Endothelial cell of umbilical vein (primary cell): ENCODE results near the gene NUDT8. TPM values are rescaled to one million over a fixed set of nuclear protein-coding genes. Genes with fewer than 3 reads are reported as not detected.
"Not testable (repeated sequence)": the region's sequence is repeated elsewhere in the genome, so short reads cannot be mapped to it uniquely, and the experiment has no call there.

Experiments
- BruUV-seq: library from RNA; stranded (reverse); fragments of 400-500 nt; replicated peaks from 2 replicates; lab custom pipeline; 2021; lab: Mats Ljungman, UMichigan
- CTCF ChIA-PET: fragments of 300-600, 350-600 bp; sonication (Branson Sonifier 250); formaldehyde crosslinking; loops from one replicate; lab custom pipeline; 2021; ENCODE audit warnings: antibody characterized with exemption, inconsistent platforms; lab: Charles Lee
- POLR2A ChIA-PET: fragments of 300-600, 350-600 bp; sonication (Branson Sonifier 250); formaldehyde crosslinking; loops from one replicate; lab custom pipeline; 2021; ENCODE audit warnings: antibody characterized with exemption, inconsistent platforms; lab: Charles Lee
- DNase-seq: peaks from one replicate; pipeline ENCODE4 v3.0.0-alpha.2; 2011; ENCODE audit warnings: low read depth, low spot score
- FAIRE-seq: peaks from 2 replicates; lab custom pipeline; 2011; peaks lifted over from hg19 to GRCh38; lab: Jason Lieb, UNC
- H2AFZ ChIP-seq: 2 replicates; pipeline ENCODE4 v1.6.0; 2012; ENCODE audit warnings: low read depth, low read length, control low read depth, inconsistent platforms
- H3K27ac ChIP-seq: 2 replicates; pipeline ENCODE4 v1.5.1; 2011; ENCODE audit warnings: low read depth, mild to moderate bottlenecking, control low read depth, low read length, moderate library complexity; ENCODE audit not compliant: insufficient read depth
- H3K27me3 ChIP-seq, 2 experiments: 2 replicates each; pipeline versions ENCODE4 v1.6.0 to v1.6.1; 2011; ENCODE audit warnings: low read length in 2 of 2, mixed read lengths in 1 of 2; ENCODE audit not compliant: control insufficient read depth in 2 of 2, insufficient read depth in 2 of 2
- H3K36me3 ChIP-seq, 2 experiments: 2 replicates in 1 of 2; 3 replicates in 1 of 2; pipeline ENCODE4 v1.5.1; 2011; ENCODE audit warnings: low read length in 2 of 2, mild to moderate bottlenecking in 1 of 2, moderate library complexity in 1 of 2; ENCODE audit not compliant: control insufficient read depth in 2 of 2, insufficient read depth in 2 of 2; ENCODE audit errors: extremely low read depth in 1 of 2
- H3K4me1 ChIP-seq: 3 replicates; pipeline ENCODE4 v1.5.1; 2011; ENCODE audit warnings: mild to moderate bottlenecking, low read length; ENCODE audit not compliant: control insufficient read depth, insufficient read depth; ENCODE audit errors: extremely low read depth
- H3K4me2 ChIP-seq: 2 replicates; pipeline ENCODE4 v1.6.1; 2011; ENCODE audit warnings: low read length, control low read depth, mixed read lengths; ENCODE audit not compliant: insufficient read depth
- H3K4me3 ChIP-seq, 3 experiments: fragments of 200-600 bp in 1 of 3; sonication (generic), shearing (Covaris generic) in 1 of 3; replicated peaks in 1 of 3; 2 replicates each; pipeline ENCODE4 v1.5.1; 2011 to 2016; ENCODE audit warnings: control low read depth in 3 of 3, low read length in 3 of 3, mild to moderate bottlenecking in 2 of 3, inconsistent platforms in 1 of 3, low read depth in 1 of 3, moderate library complexity in 1 of 3; ENCODE audit not compliant: insufficient read depth in 1 of 3
- H3K79me2 ChIP-seq: 2 replicates; pipeline ENCODE4 v1.6.0; 2012; ENCODE audit warnings: low read length, inconsistent platforms; ENCODE audit not compliant: control insufficient read depth, insufficient read depth
- H3K9ac ChIP-seq: replicated peaks from 2 replicates; pipeline ENCODE3; 2011; ENCODE audit warnings: low read length, control low read depth; ENCODE audit not compliant: insufficient read depth; ENCODE audit errors: extremely low read depth
- H3K9me1 ChIP-seq: replicated peaks from 3 replicates; pipeline ENCODE4 v1.6.0; 2011; ENCODE audit warnings: mild to moderate bottlenecking, low read length; ENCODE audit not compliant: control insufficient read depth, insufficient read depth; ENCODE audit errors: extremely low read depth
- H3K9me3 ChIP-seq: replicated peaks from 2 replicates; pipeline ENCODE4 v1.5.1; 2012; ENCODE audit warnings: low read length, inconsistent platforms; ENCODE audit not compliant: control insufficient read depth, insufficient read depth
- H4K20me1 ChIP-seq: replicated peaks from 2 replicates; pipeline ENCODE3; 2011; ENCODE audit warnings: mild to moderate bottlenecking, low read length; ENCODE audit not compliant: control insufficient read depth, insufficient read depth; ENCODE audit errors: extremely low read depth
- CTCF ChIP-seq, 2 donors: IDR thresholded peaks; 1 replicate in 1 of 2; 2 replicates in 1 of 2; pipeline ENCODE4 v1.5.1; 2011; ENCODE audit warnings: low read length in 2 of 2, mild to moderate bottlenecking in 2 of 2, moderate library complexity in 2 of 2, control low read depth in 1 of 2, inconsistent platforms in 1 of 2, low read depth in 1 of 2; ENCODE audit not compliant: insufficient read depth in 1 of 2; ENCODE audit errors: extremely low read depth in 1 of 2
- EZH2 ChIP-seq: IDR thresholded peaks from 2 replicates; pipeline ENCODE4 v1.6.1; 2012; ENCODE audit warnings: borderline replicate concordance, low read depth, mild to moderate bottlenecking, moderate library complexity, low read length, inconsistent platforms; ENCODE audit not compliant: severe bottlenecking
- FOS ChIP-seq: IDR thresholded peaks from 2 replicates; pipeline ENCODE4 v1.6.1; 2011; ENCODE audit warnings: mild to moderate bottlenecking, low read length, moderate library complexity, borderline replicate concordance; ENCODE audit not compliant: insufficient read depth
- GATA2 ChIP-seq: IDR thresholded peaks from 2 replicates; pipeline ENCODE4 v1.7.0; 2011; ENCODE audit warnings: low read depth, mild to moderate bottlenecking, moderate library complexity, mixed read lengths, low read length; ENCODE audit not compliant: insufficient read length, insufficient read depth
- JUN ChIP-seq: IDR thresholded peaks from 2 replicates; pipeline ENCODE4 v1.6.1; 2011; ENCODE audit warnings: borderline replicate concordance, low read depth; ENCODE audit not compliant: insufficient read length, insufficient read depth
- MAX ChIP-seq: IDR thresholded peaks from 2 replicates; pipeline ENCODE4 v1.6.1; 2011; ENCODE audit not compliant: insufficient read depth, insufficient read length
- MYC ChIP-seq: IDR thresholded peaks from one replicate; pipeline ENCODE4 v1.6.1; 2011; ENCODE audit warnings: mild to moderate bottlenecking, low read depth, low read length
- POLR2A ChIP-seq: IDR thresholded peaks from 2 replicates; pipeline ENCODE4 v1.6.1; 2012; ENCODE audit warnings: low read depth, mild to moderate bottlenecking, control low read depth, low read length
- POLR2AphosphoS5 ChIP-seq: IDR thresholded peaks from 2 replicates; pipeline ENCODE4 v1.6.1; 2012; ENCODE audit warnings: low read depth, mild to moderate bottlenecking, control low read depth, low read length, moderate library complexity; ENCODE audit not compliant: insufficient read depth
- dilution Hi-C: fragments of 300-500 bp; cut with MboI; formaldehyde crosslinking; loops from one replicate; pipeline ENCODE4 v1.15.0; 2019; ENCODE audit warnings: low sequenced_read_pairs; ENCODE audit not compliant: extremely low pct_ligation_motif_present
- intact Hi-C: fragments of 100-400 bp; cut with micrococcal nuclease; formaldehyde crosslinking; loops from one replicate; pipeline ENCODE4 v1.10.0; 2022
- polyA plus RNA-seq, 4 experiments: library from polyadenylated mRNA; depleted of rRNA in 3 of 4; stranded (reverse) in 3 of 4; unstranded in 1 of 4; fragments of >200 nt; gene quantifications; 2 replicates each; pipeline versions ENCODE4 v1.2.1 to v1.2.3, GENCODE V29; 2011 to 2012; ENCODE audit warnings: missing spikeins in 1 of 4
- total RNA-seq: library from RNA; stranded (reverse); gene quantifications from 2 replicates; pipeline ENCODE4 v1.2.3, GENCODE V29; 2021

Gene NUDT8
- total and polyA plus RNA-seq, 2 donors (not counting 3 experiments of a cell fraction or from before 2014, with no cell fraction given): 14.1 to 20.4 TPM

GRCh38 chr11:67592880-67593564, 36.7 kb downstream of the NUDT8 start:
- BruUV-seq: no TSS peak
- POLR2A ChIA-PET: no interaction called here
- DNase-seq (no peak), FAIRE-seq (no peak)
- no peak for TF ChIP-seq POLR2AphosphoS5
- TF ChIP-seq FOS: no peak
- TF ChIP-seq CTCF (IDR thresholded peaks at IDR 0.05; ENCODE audit: extremely low read depth in 1 of 2, insufficient read depth in 1 of 2, low read depth in 1 of 2, low read length in 2 of 2): no peak
- no peak for TF ChIP-seq MAX
- TF ChIP-seq MYC: no peak
- TF ChIP-seq EZH2: no peak
- no peak for TF ChIP-seq POLR2A
- no peak for TF ChIP-seq JUN
- TF ChIP-seq GATA2: no peak
- H4K20me1 ChIP-seq: no peaks in the 10 kb centered on the region
- H2AFZ ChIP-seq: no peak overlapping the region
- no peaks in the 10 kb centered on the region for H3K4me1 ChIP-seq
- no peak overlapping the region for H3K9ac ChIP-seq
- intact Hi-C loops: no loop called here
- CTCF ChIA-PET: interaction anchor here (0.9 to 1.4 kb wide), 3 partner anchors 9 to 21 kb away, joined by 3 to 4 read pairs (median 3); partner anchors contain the start of gene GSTP1
- no peaks in the 10 kb centered on the region for H3K79me2 ChIP-seq
- H3K4me3 ChIP-seq: no peak overlapping the region
- no peak overlapping the region for H3K27ac ChIP-seq
- H3K27me3 ChIP-seq: peaks cover 3 to 8% of the 10 kb centered on the region in 2 experiments
- H3K4me2 ChIP-seq: no peak overlapping the region
- H3K9me3 ChIP-seq: no peaks in the 10 kb centered on the region
- H3K36me3 ChIP-seq: peaks cover 0 to 2% of the 10 kb centered on the region in 2 experiments
- no peaks in the 10 kb centered on the region for H3K9me1 ChIP-seq
- dilution Hi-C loops: no loop called here

GRCh38 chr11:67588899-67589415, 40.8 kb downstream of the NUDT8 start:
- H3K4me3 ChIP-seq, H4K20me1 ChIP-seq, H3K27me3 ChIP-seq, intact Hi-C loops, dilution Hi-C loops, H3K4me2 ChIP-seq, BruUV-seq, H2AFZ ChIP-seq, H3K9ac ChIP-seq, POLR2A ChIA-PET, H3K27ac ChIP-seq, H3K9me1 ChIP-seq, H3K9me3 ChIP-seq, FAIRE-seq, DNase-seq: not testable (repeated sequence)
- Histone ChIP-seq H3K4me1 (peaks cover 10% of the 10 kb centered on the region), H3K79me2 (peaks cover 23% of the 10 kb centered on the region), H3K36me3 (peaks cover 7 to 18% of the 10 kb centered on the region in 2 experiments)
- CTCF ChIA-PET: interaction anchor here (1.0 to 1.5 kb wide), 2 partner anchors 12 to 25 kb away, joined by 3 to 4 read pairs; no protein-coding TSS in a partner anchor
